Stimulated activated CD8-positive, alpha-beta memory T cell treated with anti-CD3 and anti-CD28 coated beads, Interleukin-7, amount 100 ng/mL, for 1 hour (primary cell): ENCODE measurements around the gene DPY19L2.
"Not testable (repeated sequence)": the region's sequence is repeated elsewhere in the genome, so short reads cannot be mapped to it uniquely, and the experiment has no call there.

Source experiments
- DNase-seq, 2 donors: peaks; one replicate each; pipeline ENCODE4 v3.0.0-alpha.2; 2020; ENCODE audit warnings: low read depth in 2 of 2

Gene DPY19L2

GRCh38 chr12:63668028-63668799, at the start of gene DPY19L2:
DPY19L2 (minus strand) TSS chr12:63668493; CDS start chr12:63668393, 100 bp downstream.
- peak in 1 of 2 donors; percentile 2 for DNase-seq

GRCh38 chr12:63716891-63717290, 48.6 kb upstream of the DPY19L2 start:
- DNase-seq = not testable (repeated sequence)

- not testable (repeated sequence) for DNase-seq
Measured at GRCh38 chr12:63715107-63715625, 46.9 kb upstream of the DPY19L2 start.

- DNase-seq = not testable (repeated sequence)
Measured at GRCh38 chr12:63714409-63714808, 46.1 kb upstream of the DPY19L2 start.

- DNase-seq = not testable (repeated sequence)
Measured at GRCh38 chr12:63713681-63714075, 45.4 kb upstream of the DPY19L2 start.

GRCh38 chr12:63712979-63713680, 44.8 kb upstream of the DPY19L2 start:
- DNase-seq = not testable (repeated sequence)

- DNase-seq = not testable (repeated sequence)
Measured at GRCh38 chr12:63712376-63712974, 44.2 kb upstream of the DPY19L2 start.

- not testable (repeated sequence) for DNase-seq
Measured at GRCh38 chr12:63711339-63711738, 43.0 kb upstream of the DPY19L2 start.

GRCh38 chr12:63706336-63706735, 38.0 kb upstream of the DPY19L2 start:
- DNase-seq = no peak

- not testable (repeated sequence) for DNase-seq
Measured at GRCh38 chr12:63699678-63700382, 31.5 kb upstream of the DPY19L2 start.

- not testable (repeated sequence) for DNase-seq
Measured at GRCh38 chr12:63699011-63699410, 30.7 kb upstream of the DPY19L2 start.

GRCh38 chr12:63690837-63691236, 22.5 kb upstream of the DPY19L2 start:
- DNase-seq = not testable (repeated sequence)

- DNase-seq = not testable (repeated sequence)
Measured at GRCh38 chr12:63689141-63689540, 20.8 kb upstream of the DPY19L2 start.

- DNase-seq = not testable (repeated sequence)
Measured at GRCh38 chr12:63686623-63687022, 18.3 kb upstream of the DPY19L2 start.

- not testable (repeated sequence) for DNase-seq
Measured at GRCh38 chr12:63685789-63686188, 17.5 kb upstream of the DPY19L2 start.

- not testable (repeated sequence) for DNase-seq
Measured at GRCh38 chr12:63682617-63683016, 14.3 kb upstream of the DPY19L2 start.

- DNase-seq = not testable (repeated sequence)
Measured at GRCh38 chr12:63680758-63681157, 12.5 kb upstream of the DPY19L2 start.

- DNase-seq = not testable (repeated sequence)
Measured at GRCh38 chr12:63672550-63672949, 4.3 kb upstream of the DPY19L2 start.

GRCh38 chr12:63669936-63670335, 1.6 kb upstream of the DPY19L2 start:
- DNase-seq = not testable (repeated sequence)

GRCh38 chr12:63669427-63669826, 1.1 kb upstream of the DPY19L2 start:
- not testable (repeated sequence) for DNase-seq

- DNase-seq = not testable (repeated sequence)
Measured at GRCh38 chr12:63668800-63669365, 590 bp upstream of the DPY19L2 start.
